ENCODE results near the gene HMG20B.

DNA sequence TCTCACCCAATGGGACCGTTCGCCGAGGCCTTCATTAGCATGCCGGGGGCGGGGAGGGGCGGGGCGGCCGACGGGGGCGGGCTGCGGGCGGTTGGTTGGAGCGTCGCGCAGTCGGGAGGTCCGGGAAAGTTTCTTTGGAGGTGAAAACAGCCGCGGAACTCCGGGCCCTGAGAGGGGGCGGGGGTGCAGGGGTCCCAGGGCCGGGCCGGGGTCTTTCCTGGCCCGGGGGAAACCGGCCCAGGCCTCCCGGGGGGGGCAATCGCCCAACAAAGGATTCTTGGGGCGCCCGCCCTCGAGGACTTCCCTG, at the start of gene HMG20B:
- TF ChIP-seq, protein P1, sequence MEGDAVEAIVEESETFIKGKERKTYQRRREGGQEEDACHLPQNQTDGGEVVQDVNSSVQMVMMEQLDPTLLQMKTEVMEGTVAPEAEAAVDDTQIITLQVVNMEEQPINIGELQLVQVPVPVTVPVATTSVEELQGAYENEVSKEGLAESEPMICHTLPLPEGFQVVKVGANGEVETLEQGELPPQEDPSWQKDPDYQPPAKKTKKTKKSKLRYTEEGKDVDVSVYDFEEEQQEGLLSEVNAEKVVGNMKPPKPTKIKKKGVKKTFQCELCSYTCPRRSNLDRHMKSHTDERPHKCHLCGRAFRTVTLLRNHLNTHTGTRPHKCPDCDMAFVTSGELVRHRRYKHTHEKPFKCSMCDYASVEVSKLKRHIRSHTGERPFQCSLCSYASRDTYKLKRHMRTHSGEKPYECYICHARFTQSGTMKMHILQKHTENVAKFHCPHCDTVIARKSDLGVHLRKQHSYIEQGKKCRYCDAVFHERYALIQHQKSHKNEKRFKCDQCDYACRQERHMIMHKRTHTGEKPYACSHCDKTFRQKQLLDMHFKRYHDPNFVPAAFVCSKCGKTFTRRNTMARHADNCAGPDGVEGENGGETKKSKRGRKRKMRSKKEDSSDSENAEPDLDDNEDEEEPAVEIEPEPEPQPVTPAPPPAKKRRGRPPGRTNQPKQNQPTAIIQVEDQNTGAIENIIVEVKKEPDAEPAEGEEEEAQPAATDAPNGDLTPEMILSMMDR (IDR thresholded peaks at IDR 0.05; ENCODE audit: low read length): no peak
- TF ChIP-seq EZH2 (optimal IDR thresholded peaks at IDR 0.05; ENCODE audit: low read depth, low read length) (no peak), EZH2phosphoT487 (IDR thresholded peaks at IDR 0.05; ENCODE audit: low read length) (no peak)
